NOMO-1 (cell line): ENCODE data around the gene DPP6.
"Not testable (repeated sequence)": the region's sequence is repeated elsewhere in the genome, so short reads cannot be mapped to it uniquely, and the experiment has no call there.

Source experiments
- DNase-seq, 2 experiments: peaks; one replicate each; lab custom pipeline; 2025; ENCODE audit not compliant: unreplicated experiment in 2 of 2; lab: John Stamatoyannopoulos, UW

DPP6 gene

GRCh38 chr7:154915600-154915999 is 863.4 kb downstream of the DPP6 start:
- no peak for DNase-seq

DNA sequence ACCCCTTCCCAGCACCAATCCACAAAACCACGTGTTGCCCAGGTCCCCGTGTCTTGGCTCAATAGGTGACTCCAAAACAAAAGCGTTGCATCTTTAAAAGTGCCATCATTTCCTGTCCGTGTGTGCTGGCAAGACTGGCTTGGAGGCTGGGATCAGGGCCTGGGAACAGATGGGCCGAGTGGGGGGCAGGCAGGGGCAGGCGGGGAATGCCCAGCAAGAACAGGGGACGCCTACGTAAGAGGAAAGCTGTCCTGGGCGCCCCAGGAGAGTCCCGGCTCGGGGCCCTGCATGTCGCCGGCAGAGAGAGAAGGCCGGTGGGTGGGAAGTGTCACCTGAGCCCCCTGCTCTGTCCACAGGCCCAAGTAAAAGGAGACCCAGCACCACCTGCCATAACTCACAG is 864.2 kb downstream of the DPP6 start:
- DNase-seq: no peak

- no peak for DNase-seq
Observed at GRCh38 chr7:154916856-154917807, 864.9 kb downstream of the DPP6 start.

- DNase-seq: no peak
Observed at GRCh38 chr7:154917808-154918160, 865.6 kb downstream of the DPP6 start.

DNA sequence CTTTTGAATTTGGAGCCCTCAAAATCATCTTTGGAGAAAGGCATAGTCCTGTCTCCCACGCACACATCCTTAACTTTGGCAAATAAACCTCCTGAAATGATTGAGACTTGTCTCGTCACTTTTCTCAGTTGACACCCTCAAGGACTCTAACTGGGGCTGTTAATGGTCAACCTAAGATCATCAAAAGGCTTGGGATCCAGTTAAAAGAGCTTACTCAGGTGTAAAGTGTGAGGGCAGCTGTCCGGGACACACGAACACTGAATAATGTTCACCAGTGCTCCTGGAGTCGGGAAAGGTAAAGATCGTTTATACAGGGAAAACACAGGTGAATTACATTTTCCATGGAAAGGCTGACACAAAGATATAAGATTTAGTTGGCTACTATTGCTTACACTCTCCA is 866.1 kb downstream of the DPP6 start:
- no peak for DNase-seq

- no peak for DNase-seq
Observed at GRCh38 chr7:154918741-154919140, 866.5 kb downstream of the DPP6 start.

GRCh38 chr7:154919344-154920225 is 867.4 kb downstream of the DPP6 start:
- no peak for DNase-seq

- DNase-seq: not testable (repeated sequence)
Observed at GRCh38 chr7:154922472-154922871, 870.3 kb downstream of the DPP6 start.

GRCh38 chr7:154927624-154928125 is 875.5 kb downstream of the DPP6 start:
- peak; percentile 15 to 59 for DNase-seq

- DNase-seq: peak; percentile 41 to 81
Observed at GRCh38 chr7:154928136-154929005, 876.2 kb downstream of the DPP6 start.

DNA sequence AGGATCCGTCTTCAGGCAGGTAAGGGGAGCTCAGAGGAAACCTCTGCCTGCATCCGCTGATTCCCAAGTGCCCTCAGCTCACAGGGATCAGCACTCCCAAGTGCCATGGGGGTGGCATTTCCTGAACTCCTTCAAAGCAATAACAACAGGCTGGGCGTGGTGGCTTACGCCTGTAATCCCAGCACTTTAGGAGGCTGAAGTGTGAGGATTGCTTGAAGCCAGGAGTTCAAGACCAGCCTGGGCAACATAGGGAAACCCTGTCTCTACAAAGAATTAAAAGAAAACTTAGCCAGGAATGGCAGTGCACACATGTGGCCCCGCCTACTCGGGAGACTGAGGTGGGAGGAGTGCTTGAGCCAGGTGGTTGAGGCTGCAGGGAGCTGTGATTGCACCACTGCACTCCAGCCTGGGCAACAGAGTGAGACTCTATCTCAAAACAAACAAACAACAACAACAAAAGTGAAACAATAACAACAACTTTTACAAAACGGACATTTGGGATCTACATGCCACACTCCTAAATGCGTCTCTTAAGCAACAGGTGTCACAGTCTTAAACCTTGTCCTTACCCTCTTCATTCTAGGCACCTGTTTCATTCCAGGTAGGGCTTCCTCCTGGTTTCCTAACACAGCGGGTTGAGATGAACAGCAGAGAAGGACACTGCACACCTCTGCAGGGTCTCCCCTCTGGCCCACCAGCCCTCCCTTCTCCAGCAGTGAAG is 877.0 kb downstream of the DPP6 start:
- no peak for DNase-seq

GRCh38 chr7:154931906-154932305 is 879.7 kb downstream of the DPP6 start:
- DNase-seq: no peak

DNA sequence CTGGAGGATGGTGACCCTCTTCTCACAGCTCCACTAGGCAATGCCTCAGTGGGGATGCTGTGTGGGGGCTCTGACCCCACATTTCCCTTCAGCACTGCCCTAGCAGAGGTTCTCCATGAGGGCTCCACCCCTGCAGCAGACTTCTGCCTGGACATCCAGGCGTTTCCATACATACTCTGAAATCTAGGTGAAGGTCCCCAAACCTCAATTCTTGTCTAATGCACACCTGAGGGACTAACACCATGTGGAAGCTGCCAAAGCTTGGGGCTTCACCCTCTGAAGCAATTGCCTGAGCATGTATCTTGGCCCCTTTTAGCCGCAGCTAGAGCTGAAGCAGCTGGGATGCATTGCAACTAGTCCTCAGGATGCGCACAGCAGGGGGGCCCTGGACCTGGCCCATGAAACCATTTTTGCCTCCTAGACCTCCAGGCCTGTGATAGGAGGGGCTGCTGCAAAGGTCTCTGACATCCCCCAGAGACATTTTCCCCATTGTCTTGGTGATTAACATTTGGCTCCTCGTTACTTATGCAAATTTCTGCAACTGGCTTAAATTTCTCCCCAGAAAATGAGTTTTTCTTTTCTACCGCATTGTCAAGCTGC is 882.3 kb downstream of the DPP6 start:
- not testable (repeated sequence) for DNase-seq

DNA sequence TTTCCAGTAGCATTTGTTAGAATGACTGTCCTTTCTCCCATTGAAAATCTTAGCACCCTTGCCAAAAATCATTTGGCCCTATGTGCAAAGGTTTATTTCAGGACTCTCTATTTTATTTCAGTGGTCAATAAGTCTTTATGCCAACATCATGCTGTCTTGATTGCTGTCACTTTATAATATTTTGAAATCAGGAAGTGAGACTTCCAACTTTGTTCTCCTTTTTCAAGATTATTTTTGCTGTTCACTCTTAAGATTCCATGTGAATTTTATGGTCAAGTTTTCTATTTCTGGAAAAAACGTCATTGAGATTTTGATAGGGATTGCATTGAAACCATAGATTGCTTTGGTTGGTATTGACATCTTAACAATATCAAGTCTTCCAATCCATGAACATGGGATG is 885.6 kb downstream of the DPP6 start:
- DNase-seq: peak in 1 of 2 experiments; percentile 14

GRCh38 chr7:154942691-154943090 is 890.5 kb downstream of the DPP6 start:
- DNase-seq: no peak
